ENCODE data around the gene MAGI3.
"Not testable (repeated sequence)": the region's sequence is repeated elsewhere in the genome, so short reads cannot be mapped to it uniquely, and the experiment has no call there.

MAGI3 gene

DNA sequence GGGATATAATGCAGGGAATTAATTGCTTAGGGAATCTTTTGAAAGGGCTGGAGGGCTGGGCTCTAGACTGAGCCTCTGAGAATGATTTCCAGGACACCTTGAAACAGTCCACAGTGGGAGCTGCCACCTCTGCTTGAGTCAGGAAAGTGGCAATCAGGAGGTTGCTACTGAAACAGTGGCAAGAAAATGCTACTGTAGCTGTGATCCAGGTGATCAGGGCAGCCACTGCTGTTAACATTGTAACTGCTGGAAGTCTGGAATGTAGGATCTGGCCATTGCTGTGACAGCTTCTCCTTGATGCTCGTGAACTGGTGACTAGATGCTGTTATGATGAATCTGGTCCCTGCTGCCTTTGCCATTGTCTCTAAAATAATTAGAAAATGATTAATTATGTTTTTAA, 12.8 kb downstream of the MAGI3 start:
- H3K36me3 ChIP-seq, result peaks cover 5% of the 10 kb centered on the region; the same call in 1 of the 2 replicates
- H3K9me3 ChIP-seq, result no peaks in the 10 kb centered on the region
- TF ChIP-seq, protein P1, sequence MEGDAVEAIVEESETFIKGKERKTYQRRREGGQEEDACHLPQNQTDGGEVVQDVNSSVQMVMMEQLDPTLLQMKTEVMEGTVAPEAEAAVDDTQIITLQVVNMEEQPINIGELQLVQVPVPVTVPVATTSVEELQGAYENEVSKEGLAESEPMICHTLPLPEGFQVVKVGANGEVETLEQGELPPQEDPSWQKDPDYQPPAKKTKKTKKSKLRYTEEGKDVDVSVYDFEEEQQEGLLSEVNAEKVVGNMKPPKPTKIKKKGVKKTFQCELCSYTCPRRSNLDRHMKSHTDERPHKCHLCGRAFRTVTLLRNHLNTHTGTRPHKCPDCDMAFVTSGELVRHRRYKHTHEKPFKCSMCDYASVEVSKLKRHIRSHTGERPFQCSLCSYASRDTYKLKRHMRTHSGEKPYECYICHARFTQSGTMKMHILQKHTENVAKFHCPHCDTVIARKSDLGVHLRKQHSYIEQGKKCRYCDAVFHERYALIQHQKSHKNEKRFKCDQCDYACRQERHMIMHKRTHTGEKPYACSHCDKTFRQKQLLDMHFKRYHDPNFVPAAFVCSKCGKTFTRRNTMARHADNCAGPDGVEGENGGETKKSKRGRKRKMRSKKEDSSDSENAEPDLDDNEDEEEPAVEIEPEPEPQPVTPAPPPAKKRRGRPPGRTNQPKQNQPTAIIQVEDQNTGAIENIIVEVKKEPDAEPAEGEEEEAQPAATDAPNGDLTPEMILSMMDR (IDR thresholded peaks at IDR 0.05; ENCODE audit: low read depth, low read length), result no peak
- H3K4me3 ChIP-seq (ENCODE audit: low read depth, low read length), result no peak overlapping the region
- DNase-seq, result no peak
- H3K4me1 ChIP-seq, result peaks cover 31% of the 10 kb centered on the region
- no peaks in the 10 kb centered on the region for H3K27me3 ChIP-seq

DNA sequence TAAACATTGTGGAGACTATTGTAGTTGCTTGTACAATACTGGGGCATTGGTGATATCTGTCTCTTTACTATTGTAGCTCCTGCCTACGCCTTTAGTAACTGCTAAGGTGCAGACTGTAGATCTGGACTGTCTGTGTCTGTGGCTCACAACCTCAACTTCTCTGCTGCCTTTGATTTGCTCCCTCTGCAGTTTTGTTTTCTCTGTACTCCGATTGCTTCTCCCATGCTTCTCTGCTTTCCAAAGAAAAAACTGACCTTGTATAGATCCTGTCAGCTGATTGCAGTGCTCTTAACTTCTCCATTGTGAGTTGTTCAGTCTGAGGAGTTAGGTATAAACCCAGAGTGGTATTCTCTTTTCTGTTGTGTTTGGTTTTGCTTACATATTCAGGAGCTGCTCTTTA, 15.3 kb downstream of the MAGI3 start:
- Histone ChIP-seq H3K36me3 (peaks cover 5% of the 10 kb centered on the region; the same call in 1 of the 2 replicates), H3K4me3 (ENCODE audit: low read depth, low read length) (no peak overlapping the region), H3K4me1 (peaks cover 28% of the 10 kb centered on the region), H3K27me3 (no peaks in the 10 kb centered on the region), H3K9me3 (no peaks in the 10 kb centered on the region)
- TF ChIP-seq, protein P1 (IDR thresholded peaks at IDR 0.05; ENCODE audit: low read depth, low read length), result peak; percentile 18; the same call in 1 of the 2 replicates
- DNase-seq, result no peak

DNA sequence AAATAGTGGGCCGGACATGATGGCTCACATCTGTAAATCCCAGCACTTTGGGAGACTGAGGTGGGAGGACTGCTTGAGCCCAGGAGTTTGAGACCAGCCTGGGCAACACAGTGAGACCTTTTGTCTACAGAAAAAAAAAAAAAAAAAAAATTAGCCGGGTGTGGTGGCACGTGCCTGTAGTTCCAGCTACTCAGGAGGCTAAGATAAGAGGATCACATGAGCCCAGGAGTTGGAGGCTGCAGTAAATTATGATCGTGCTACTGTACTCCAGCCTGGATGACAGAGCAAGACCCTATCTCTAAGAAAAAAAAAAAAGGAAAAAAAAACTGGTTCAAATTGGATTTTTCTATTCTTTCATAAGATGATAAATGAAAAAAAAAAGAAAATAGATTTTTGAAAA, 15.8 kb downstream of the MAGI3 start:
- not testable (repeated sequence) for H3K9me3 ChIP-seq; H3K27me3 ChIP-seq; DNase-seq; H3K4me3 ChIP-seq (ENCODE audit: low read depth, low read length); H3K36me3 ChIP-seq
- H3K4me1 ChIP-seq, result peaks cover 25% of the 10 kb centered on the region

DNA sequence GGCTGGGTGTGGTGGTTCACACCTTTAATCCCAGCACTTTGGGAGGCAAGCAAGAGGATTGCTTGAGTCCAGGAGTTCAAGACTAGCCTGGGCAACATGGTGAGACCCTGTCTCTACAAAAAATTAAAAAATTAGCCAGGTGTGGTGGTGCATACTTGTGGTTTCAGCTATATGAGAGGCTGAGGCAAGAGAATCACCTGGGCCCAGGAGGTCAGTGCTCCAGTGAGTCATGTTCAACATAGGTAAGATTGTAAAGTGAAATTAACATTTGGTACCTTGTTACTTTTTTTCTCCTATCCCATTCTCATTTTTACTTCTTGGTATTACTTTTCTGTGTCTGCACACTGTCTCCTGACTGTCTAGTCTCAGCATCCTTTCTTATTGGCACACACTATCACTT, 19.0 kb downstream of the MAGI3 start:
- Histone ChIP-seq H3K9me3 (no peaks in the 10 kb centered on the region), H3K27me3 (no peaks in the 10 kb centered on the region), H3K4me3 (ENCODE audit: low read depth, low read length) (no peak overlapping the region), H3K36me3 (no peaks in the 10 kb centered on the region; the same call in 1 of the 2 replicates), H3K4me1 (peaks cover 8% of the 10 kb centered on the region)
- no peak for DNase-seq
- TF ChIP-seq, protein P1 (IDR thresholded peaks at IDR 0.05; ENCODE audit: low read depth, low read length), result no peak

DNA sequence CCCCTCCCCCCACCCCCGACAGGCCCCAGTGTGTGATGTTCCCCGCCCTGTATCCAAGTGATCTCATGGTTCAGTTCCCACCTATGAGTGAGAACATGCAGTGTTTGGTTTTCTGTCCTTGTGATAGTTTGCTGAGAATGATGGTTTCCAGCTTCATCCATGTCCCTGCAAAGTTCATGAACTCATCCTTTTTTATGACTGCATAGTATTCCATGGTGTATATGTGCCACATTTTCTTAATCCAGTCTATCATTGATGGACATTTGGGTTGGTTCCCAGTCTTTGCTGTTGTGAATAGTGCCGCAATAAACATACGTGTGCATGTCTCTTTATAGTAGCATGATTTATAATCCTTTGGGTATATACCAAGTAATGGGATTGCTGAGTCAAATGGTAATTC, 21.7 kb downstream of the MAGI3 start:
- H3K27me3 ChIP-seq; H3K36me3 ChIP-seq; DNase-seq; H3K4me3 ChIP-seq (ENCODE audit: low read depth, low read length); H3K4me1 ChIP-seq; H3K9me3 ChIP-seq: not testable (repeated sequence)

DNA sequence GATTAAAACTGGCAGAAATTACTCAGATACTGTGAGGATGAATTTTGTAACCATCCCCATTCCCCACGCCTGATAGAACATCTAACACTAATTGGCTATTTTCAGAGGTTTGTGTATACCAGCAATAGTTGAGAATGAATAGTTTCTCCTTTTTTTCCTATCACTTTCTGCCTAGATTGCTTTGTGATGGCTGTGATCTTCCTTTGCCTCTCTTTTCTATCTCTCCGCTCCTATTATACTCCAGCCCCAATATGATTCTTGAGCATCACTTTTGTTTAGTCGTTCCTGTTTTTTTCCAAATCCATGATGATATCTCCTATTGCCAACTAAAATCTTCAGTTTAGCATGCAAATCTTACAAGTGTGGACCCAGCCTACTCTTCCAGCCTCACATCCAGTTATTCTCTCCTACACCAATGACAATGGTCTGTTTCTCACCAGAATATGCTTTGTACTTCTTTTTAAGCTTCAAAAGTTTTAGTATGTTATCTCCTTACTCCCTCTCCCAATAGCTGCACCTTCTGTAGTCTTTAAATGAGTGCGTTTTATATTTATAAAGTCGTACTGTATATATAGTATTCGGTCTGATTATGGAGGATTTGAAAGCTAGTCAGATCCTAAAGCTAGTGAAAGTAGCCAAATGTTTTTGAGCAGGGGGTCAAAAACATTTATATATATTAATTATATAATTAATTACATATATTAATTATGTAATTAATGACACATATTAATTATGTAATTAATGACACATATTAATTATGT, 25.2 kb downstream of the MAGI3 start:
- Histone ChIP-seq H3K36me3 (no peaks in the 10 kb centered on the region; the same call in 1 of the 2 replicates), H3K9me3 (no peaks in the 10 kb centered on the region), H3K27me3 (no peaks in the 10 kb centered on the region), H3K4me3 (ENCODE audit: low read depth, low read length) (no peak overlapping the region), H3K4me1 (no peaks in the 10 kb centered on the region; the same call in 1 of the 2 replicates)
- TF ChIP-seq, protein P1 (IDR thresholded peaks at IDR 0.05; ENCODE audit: low read depth, low read length), result no peak
- DNase-seq, result no peak

DNA sequence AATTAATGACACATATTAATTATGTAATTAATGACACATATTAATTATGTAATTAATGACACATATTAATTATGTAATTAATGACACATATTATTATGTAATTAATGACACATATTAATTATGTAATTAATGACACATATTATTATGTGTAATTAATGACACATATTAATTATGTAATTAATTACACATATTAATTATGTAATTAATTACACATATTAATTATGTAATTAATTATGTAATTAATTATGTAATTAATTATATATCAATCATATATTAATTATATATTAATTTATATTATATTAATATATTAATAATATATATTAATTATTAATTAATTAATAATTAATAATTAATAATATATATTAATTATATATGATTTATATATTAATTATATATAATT, 25.8 kb downstream of the MAGI3 start:
- not testable (repeated sequence) for DNase-seq; H3K27me3 ChIP-seq; H3K4me1 ChIP-seq; H3K4me3 ChIP-seq (ENCODE audit: low read depth, low read length); H3K9me3 ChIP-seq; H3K36me3 ChIP-seq
